Gastrocnemius medialis (tissue), 4 donors: Measurements from ENCODE around the gene VRK3. TPM values are rescaled to one million over a fixed set of nuclear protein-coding genes. Genes with fewer than 3 reads are reported as not detected.
"Not testable (repeated sequence)": the region's sequence is repeated elsewhere in the genome, so short reads cannot be mapped to it uniquely, and the experiment has no call there.

Experiments
- ATAC-seq, 2 donors: fragments of 150-250 bp; one replicate each; pipeline ENCODE4 v1.9.1; 2016
- DNase-seq, 2 donors: peaks; one replicate each; pipeline ENCODE4 v3.0.0-alpha.2; 2019
- H3K27ac ChIP-seq, 4 donors: fragments of 200-600 bp; sonication (generic); 1 replicate in 1 of 4; 2 replicates in 3 of 4; pipeline ENCODE4 v1.5.1; 2016 to 2018; ENCODE audit warnings: mild to moderate bottlenecking in 2 of 4, moderate library complexity in 1 of 4
- H3K27me3 ChIP-seq, 3 donors: fragments of 200-600 bp; sonication (generic) in 2 of 3; 1 replicate in 1 of 3; 2 replicates in 2 of 3; pipeline versions ENCODE4 v1.5.1 to v1.6.0; 2016 to 2019; ENCODE audit warnings: mild to moderate bottlenecking in 1 of 3, moderate library complexity in 1 of 3
- H3K36me3 ChIP-seq, 2 donors: fragments of 200-600 bp; sonication (generic) in 1 of 2; one replicate each; pipeline ENCODE4 v1.5.1; 2017 to 2018
- H3K4me1 ChIP-seq, 2 donors: fragments of 200-600 bp; sonication (generic) in 1 of 2; one replicate each; pipeline ENCODE4 v1.5.1; 2016 to 2017; ENCODE audit warnings: mild to moderate bottlenecking in 2 of 2
- H3K4me3 ChIP-seq, 4 donors: fragments of 200-600 bp; sonication (generic) in 3 of 4; 1 replicate in 1 of 4; 2 replicates in 3 of 4; pipeline ENCODE4 v1.5.1; 2016 to 2019; ENCODE audit warnings: mild to moderate bottlenecking in 2 of 4
- H3K9me3 ChIP-seq, 3 donors: fragments of 200-600 bp; sonication (generic) in 2 of 3; 1 replicate in 1 of 3; 2 replicates in 2 of 3; pipeline ENCODE4 v1.5.1; 2016 to 2019
- CTCF ChIP-seq, 5 experiments: fragments of 450-650 bp in 3 of 5; fragments of 200-600 bp in 2 of 5; sonication (generic) in 2 of 5; IDR thresholded peaks in 4 of 5; conservative IDR thresholded peaks in 1 of 5; 1 replicate in 4 of 5; 2 replicates in 1 of 5; pipeline ENCODE4 v1.5.1; 2016 to 2019; ENCODE audit warnings: antibody characterized with exemption in 5 of 5, mild to moderate bottlenecking in 3 of 5, moderate library complexity in 3 of 5
- POLR2A ChIP-seq, 2 donors: fragments of 450-650 bp; IDR thresholded peaks; one replicate each; pipeline ENCODE4 v1.6.1; 2017; ENCODE audit warnings: antibody characterized with exemption in 2 of 2, mild to moderate bottlenecking in 2 of 2, moderate library complexity in 2 of 2
- in situ Hi-C, 4 donors: fragments of 200-750 bp; cut with MboI; loops; one replicate each; pipeline versions ENCODE4 v1.15.0 to v1.8.0; 2017; ENCODE audit warnings: low sequenced_read_pairs in 4 of 4
- intact Hi-C: fragments of 100-400 bp; cut with DNase I; formaldehyde crosslinking; loops from one replicate; pipeline ENCODE4 v1.15.1; 2023; ENCODE audit warnings: low total_unique reads
- total RNA-seq, 4 donors: library from RNA; depleted of rRNA; stranded (reverse); fragments of >200 nt; gene quantifications; one replicate each; pipeline versions ENCODE4 v1.1.0 to v1.2.3, GENCODE V29; 2016

Gene VRK3, protein sequence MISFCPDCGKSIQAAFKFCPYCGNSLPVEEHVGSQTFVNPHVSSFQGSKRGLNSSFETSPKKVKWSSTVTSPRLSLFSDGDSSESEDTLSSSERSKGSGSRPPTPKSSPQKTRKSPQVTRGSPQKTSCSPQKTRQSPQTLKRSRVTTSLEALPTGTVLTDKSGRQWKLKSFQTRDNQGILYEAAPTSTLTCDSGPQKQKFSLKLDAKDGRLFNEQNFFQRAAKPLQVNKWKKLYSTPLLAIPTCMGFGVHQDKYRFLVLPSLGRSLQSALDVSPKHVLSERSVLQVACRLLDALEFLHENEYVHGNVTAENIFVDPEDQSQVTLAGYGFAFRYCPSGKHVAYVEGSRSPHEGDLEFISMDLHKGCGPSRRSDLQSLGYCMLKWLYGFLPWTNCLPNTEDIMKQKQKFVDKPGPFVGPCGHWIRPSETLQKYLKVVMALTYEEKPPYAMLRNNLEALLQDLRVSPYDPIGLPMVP
- 10 to 100 TPM; 36.0 to 52.8 (median 39.9) TPM for total RNA-seq

GRCh38 chr19:50025022-50025793 is at the start of gene VRK3:
Gene VRK3 (minus strand): TSS chr19:50025372. CDS start chr19:50016162, 9,210 bp downstream.
- Histone ChIP-seq H3K36me3 (peaks cover 0 to 3% of the 10 kb centered on the region in 2 donors), H3K4me3 (peak within 1 kb of the TSS; percentile 93 to 99 (median 96)), H3K27ac (peak within 1 kb of the TSS; percentile 90 to 98 (median 94)), H3K9me3 (no peaks in the 10 kb centered on the region), H3K4me1 (peaks cover 24 to 27% of the 10 kb centered on the region in 2 donors), H3K27me3 (no peaks in the 10 kb centered on the region)
- in situ Hi-C loops = no loop called here
- peak; percentile 56 to 77 for TF ChIP-seq POLR2A (IDR thresholded peaks at IDR 0.05)
- TF ChIP-seq CTCF (IDR thresholded peaks at IDR 0.05 in 4 of 5, conservative IDR thresholded peaks at IDR 0.05 in 1 of 5) = no peak
- intact Hi-C loops = loop anchor here (1.0 to 5.0 kb wide), 7 partner anchors 20 to 1342 kb away; partner anchors contain the start of genes ALDH16A1, ATF5, CLDND2 and ETFB
- peak; percentile 99 for ATAC-seq
- peak; percentile 99 for DNase-seq

DNA sequence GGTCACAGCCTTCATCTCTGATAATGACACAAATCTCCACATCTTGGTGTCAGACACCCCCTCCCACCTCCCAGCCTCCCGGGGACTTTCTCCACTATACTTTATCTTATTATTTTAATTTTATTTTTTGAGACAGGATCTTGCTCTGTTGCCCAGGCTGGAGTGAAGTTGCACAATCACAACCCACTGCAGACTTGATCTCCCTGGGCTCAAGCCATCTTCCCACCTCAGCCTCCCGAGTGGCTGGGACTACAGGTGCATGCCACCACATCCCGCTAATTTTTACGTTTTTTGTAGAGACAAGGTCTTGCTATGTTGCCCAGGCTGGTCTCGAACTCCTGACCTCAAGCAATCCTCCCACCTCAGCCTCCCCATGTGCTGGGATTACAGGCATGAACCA is 43.2 kb upstream of the VRK3 start:
- H3K27me3 ChIP-seq, intact Hi-C loops, H3K4me1 ChIP-seq, DNase-seq, ATAC-seq, H3K9me3 ChIP-seq, H3K36me3 ChIP-seq, H3K27ac ChIP-seq, H3K4me3 ChIP-seq, in situ Hi-C loops: not testable (repeated sequence)

GRCh38 chr19:50067575-50067974 is 42.4 kb upstream of the VRK3 start:
- ATAC-seq (no peak), DNase-seq (no peak)
- Histone ChIP-seq H3K36me3 (no peaks in the 10 kb centered on the region), H3K9me3 (no peaks in the 10 kb centered on the region), H3K4me3 (no peak overlapping the region), H3K27me3 (no peaks in the 10 kb centered on the region), H3K27ac (no peak overlapping the region), H3K4me1 (no peaks in the 10 kb centered on the region)
- TF ChIP-seq POLR2A (IDR thresholded peaks at IDR 0.05) (no peak), CTCF (IDR thresholded peaks at IDR 0.05 in 4 of 5, conservative IDR thresholded peaks at IDR 0.05 in 1 of 5) (no peak)
- intact Hi-C loops (no loop called here), in situ Hi-C loops (no loop called here)

DNA sequence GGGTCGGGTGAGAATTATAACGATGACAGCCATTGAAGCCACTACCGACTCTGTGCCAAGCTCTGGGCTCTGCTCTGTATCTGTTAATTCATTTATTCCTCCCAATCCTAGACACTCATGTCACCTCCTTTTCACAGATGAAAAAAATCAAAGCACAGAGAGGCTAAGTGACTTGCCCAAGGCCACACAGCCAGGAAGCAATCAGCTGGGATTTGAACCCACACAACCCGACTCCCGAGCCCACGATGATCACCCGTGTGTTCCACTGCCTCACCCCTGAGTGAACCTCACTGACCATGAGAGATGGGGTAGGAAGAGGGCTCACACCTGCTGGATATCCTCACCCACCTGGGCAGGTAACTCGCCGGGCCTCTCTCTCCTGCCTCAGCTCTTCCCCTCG is 40.8 kb upstream of the VRK3 start:
- in situ Hi-C loops = no loop called here
- no peak for ATAC-seq
- intact Hi-C loops = no loop called here
- H3K9me3 ChIP-seq = no peaks in the 10 kb centered on the region
- DNase-seq = no peak
- H3K36me3 ChIP-seq = no peaks in the 10 kb centered on the region
- no peak overlapping the region for H3K27ac ChIP-seq
- H3K4me1 ChIP-seq = no peaks in the 10 kb centered on the region
- H3K4me3 ChIP-seq = no peak overlapping the region
- H3K27me3 ChIP-seq = no peaks in the 10 kb centered on the region
- TF ChIP-seq CTCF (IDR thresholded peaks at IDR 0.05 in 4 of 5, conservative IDR thresholded peaks at IDR 0.05 in 1 of 5) (no peak), POLR2A (IDR thresholded peaks at IDR 0.05) (no peak)

DNA sequence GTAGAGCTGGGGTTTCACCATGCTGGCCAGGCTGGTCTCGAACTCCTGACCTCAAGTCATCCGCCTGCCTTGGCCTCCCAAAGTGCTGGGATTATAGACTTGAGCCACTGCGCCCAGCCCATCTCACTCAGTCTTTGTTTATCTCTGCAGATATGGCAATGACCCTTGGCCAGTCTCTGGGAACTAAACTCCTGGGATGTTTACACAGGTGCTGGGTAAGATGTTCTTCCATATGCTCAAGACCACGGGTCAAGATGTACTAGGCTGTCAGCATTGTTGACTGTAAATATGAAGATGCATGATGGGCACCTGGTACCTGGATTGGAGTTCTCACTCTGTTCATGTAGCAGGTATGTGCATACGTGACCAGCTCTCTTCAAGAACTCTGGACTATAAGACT is 36.5 kb upstream of the VRK3 start:
- Histone ChIP-seq H3K4me3 (no peak overlapping the region), H3K36me3 (no peaks in the 10 kb centered on the region), H3K27me3 (no peaks in the 10 kb centered on the region), H3K27ac (no peak overlapping the region), H3K9me3 (peaks cover 0 to 21% (median 5%) of the 10 kb centered on the region in 3 donors), H3K4me1 (no peaks in the 10 kb centered on the region)
- ATAC-seq = no peak
- intact Hi-C loops = no loop called here
- in situ Hi-C loops = no loop called here
- DNase-seq = no peak
- TF ChIP-seq CTCF (IDR thresholded peaks at IDR 0.05 in 4 of 5, conservative IDR thresholded peaks at IDR 0.05 in 1 of 5) (no peak), POLR2A (IDR thresholded peaks at IDR 0.05) (no peak)
